CD14-positive monocyte (primary cell): ENCODE data around the gene CRCP. TPM values are rescaled to one million over a fixed set of nuclear protein-coding genes. Genes with fewer than 3 reads are reported as not detected.
A peak's percentile ranks its signal among the peaks of the same experiment; 100 is the strongest.

Experiments used
- DNase-seq, 3 donors: peaks; one replicate each; pipeline ENCODE4 v3.0.0-alpha.2; 2011 to 2022
- H2AFZ ChIP-seq: 2 replicates; pipeline ENCODE4 v1.6.0; 2012; ENCODE audit warnings: mild to moderate bottlenecking, low read depth, low read length, inconsistent platforms; ENCODE audit not compliant: insufficient read depth, poor library complexity, severe bottlenecking
- H3K27ac ChIP-seq, 2 donors: 1 replicate in 1 of 2; 2 replicates in 1 of 2; pipeline ENCODE4 v1.5.1; 2012 to 2013; ENCODE audit warnings: low read length in 2 of 2, control low read depth in 1 of 2, inconsistent platforms in 1 of 2, low read depth in 1 of 2, mild to moderate bottlenecking in 1 of 2
- H3K27me3 ChIP-seq, 2 donors: one replicate each; pipeline versions ENCODE4 v1.6.0 to v1.6.1; 2011 to 2013; ENCODE audit warnings: low read length in 2 of 2; ENCODE audit not compliant: control insufficient read depth in 2 of 2, insufficient read depth in 2 of 2
- H3K36me3 ChIP-seq, 2 donors: replicated peaks in 1 of 2; 1 replicate in 1 of 2; 2 replicates in 1 of 2; pipeline versions ENCODE4 v1.5.1 to v1.6.1; 2012 to 2013; ENCODE audit warnings: low read length in 2 of 2, control low read depth in 1 of 2, inconsistent platforms in 1 of 2, mild to moderate bottlenecking in 1 of 2; ENCODE audit not compliant: insufficient read depth in 2 of 2, control insufficient read depth in 1 of 2
- H3K4me1 ChIP-seq, 2 donors: 1 replicate in 1 of 2; 2 replicates in 1 of 2; pipeline versions ENCODE4 v1.5.1 to v1.6.1; 2012 to 2013; ENCODE audit warnings: low read length in 2 of 2, control low read depth in 1 of 2, inconsistent platforms in 1 of 2, mild to moderate bottlenecking in 1 of 2, moderate library complexity in 1 of 2; ENCODE audit not compliant: insufficient read depth in 2 of 2, control insufficient read depth in 1 of 2
- H3K4me2 ChIP-seq: replicated peaks from 2 replicates; pipeline ENCODE3; 2012; ENCODE audit warnings: low read length, moderate library complexity, mild to moderate bottlenecking; ENCODE audit not compliant: poor library complexity, severe bottlenecking; ENCODE audit errors: extremely low read depth
- H3K4me3 ChIP-seq, 3 experiments: fragments of 200-600 bp in 1 of 3; sonication (generic) in 1 of 3; replicated peaks in 1 of 3; 1 replicate in 2 of 3; 2 replicates in 1 of 3; pipeline ENCODE4 v1.5.1; 2011 to 2013; ENCODE audit warnings: low read length in 3 of 3, mild to moderate bottlenecking in 3 of 3, control low read depth in 2 of 3, low read depth in 2 of 3, inconsistent platforms in 1 of 3, moderate library complexity in 1 of 3
- H3K79me2 ChIP-seq: 2 replicates; pipeline ENCODE4 v1.6.0; 2012; ENCODE audit warnings: mild to moderate bottlenecking, control low read depth, inconsistent platforms, low read length, moderate library complexity; ENCODE audit not compliant: insufficient read depth
- H3K9ac ChIP-seq: 2 replicates; pipeline ENCODE4 v1.6.0; 2017; ENCODE audit warnings: low read length, mild to moderate bottlenecking; ENCODE audit not compliant: insufficient read depth, poor library complexity, severe bottlenecking
- H3K9me3 ChIP-seq, 2 donors: replicated peaks in 1 of 2; 1 replicate in 1 of 2; 2 replicates in 1 of 2; pipeline versions ENCODE4 v1.5.1 to v1.6.1; 2012 to 2013; ENCODE audit warnings: low read length in 2 of 2, control low read depth in 1 of 2; ENCODE audit not compliant: control insufficient read depth in 1 of 2, insufficient read depth in 1 of 2
- H4K20me1 ChIP-seq: 2 replicates; pipeline ENCODE4 v1.6.0; 2012; ENCODE audit warnings: mild to moderate bottlenecking, low read length, control low read depth, moderate library complexity; ENCODE audit not compliant: insufficient read depth
- H3K27ac Mint-ChIP-seq, 7 donors: one replicate each; pipeline ENCODE4 v1.8.0; 2020; ENCODE audit warnings: mild to moderate bottlenecking in 7 of 7, mixed read lengths in 7 of 7, moderate library complexity in 6 of 7, inconsistent platforms in 2 of 7
- H3K27me3 Mint-ChIP-seq, 3 donors: one replicate each; pipeline ENCODE4 v1.8.0; 2021 to 2022; ENCODE audit warnings: low read depth in 3 of 3, mild to moderate bottlenecking in 3 of 3, mixed read lengths in 3 of 3, moderate library complexity in 3 of 3, inconsistent platforms in 1 of 3
- H3K36me3 Mint-ChIP-seq, 2 donors: one replicate each; pipeline ENCODE4 v1.8.0; 2020; ENCODE audit warnings: mixed read lengths in 2 of 2, inconsistent platforms in 1 of 2, mild to moderate bottlenecking in 1 of 2
- H3K4me1 Mint-ChIP-seq: one replicate; pipeline ENCODE4 v1.8.0; 2020; ENCODE audit warnings: mild to moderate bottlenecking, mixed read lengths
- H3K4me3 Mint-ChIP-seq, 2 donors: one replicate each; pipeline ENCODE4 v1.8.0; 2020; ENCODE audit warnings: mild to moderate bottlenecking in 2 of 2, mixed read lengths in 2 of 2, moderate library complexity in 1 of 2
- H3K9me3 Mint-ChIP-seq, 7 donors: one replicate each; pipeline ENCODE4 v1.8.0; 2020 to 2022; ENCODE audit warnings: mixed read lengths in 7 of 7, mild to moderate bottlenecking in 6 of 7, moderate library complexity in 6 of 7, inconsistent platforms in 2 of 7
- WGBS: methylation state at CpG from one replicate; pipeline ENCODE4 v1.1.5; 2013; ENCODE audit warnings: missing lambda C conversion rate; ENCODE audit not compliant: insufficient coverage; 5-methylcytosine and 5-hydroxymethylcytosine counted together
- intact Hi-C, 2 donors: fragments of 100-400 bp; cut with micrococcal nuclease; formaldehyde crosslinking; loops; one replicate each; pipeline versions ENCODE4 v1.15.0 to v1.15.1; 2023
- polyA plus RNA-seq, 3 donors: library from polyadenylated mRNA; depleted of rRNA in 1 of 3; unstranded in 2 of 3; stranded (reverse) in 1 of 3; fragments of 300-500 nt in 2 of 3; fragments of >200 nt in 1 of 3; fragmentation: Illumina TruSeq in 2 of 3; gene quantifications; 1 replicate in 2 of 3; 2 replicates in 1 of 3; pipeline ENCODE4 v1.2.3, GENCODE V29; 2012 to 2021
- TF ChIP-seq, protein P1 (sequence below): fragments of 200-600 bp; IDR thresholded peaks from one replicate; pipeline ENCODE4 v1.8.0; 2022; ENCODE audit warnings: antibody characterized with exemption, mild to moderate bottlenecking

CRCP gene
- polyA plus RNA-seq, 3 donors = 14.0 to 19.9 (median 15.5) TPM

- peaks cover 38 to 69% of the 10 kb centered on the region in 2 donors for H3K36me3 Mint-ChIP-seq
- H3K4me3 Mint-ChIP-seq = no peak overlapping the region
- DNase-seq = no peak
- H4K20me1 ChIP-seq = peaks cover 3% of the 10 kb centered on the region
- no peaks in the 10 kb centered on the region for H3K27me3 ChIP-seq
- no peaks in the 10 kb centered on the region for H3K4me1 Mint-ChIP-seq
- peaks cover 43 to 65% of the 10 kb centered on the region in 2 donors for H3K36me3 ChIP-seq
- TF ChIP-seq, protein P1, sequence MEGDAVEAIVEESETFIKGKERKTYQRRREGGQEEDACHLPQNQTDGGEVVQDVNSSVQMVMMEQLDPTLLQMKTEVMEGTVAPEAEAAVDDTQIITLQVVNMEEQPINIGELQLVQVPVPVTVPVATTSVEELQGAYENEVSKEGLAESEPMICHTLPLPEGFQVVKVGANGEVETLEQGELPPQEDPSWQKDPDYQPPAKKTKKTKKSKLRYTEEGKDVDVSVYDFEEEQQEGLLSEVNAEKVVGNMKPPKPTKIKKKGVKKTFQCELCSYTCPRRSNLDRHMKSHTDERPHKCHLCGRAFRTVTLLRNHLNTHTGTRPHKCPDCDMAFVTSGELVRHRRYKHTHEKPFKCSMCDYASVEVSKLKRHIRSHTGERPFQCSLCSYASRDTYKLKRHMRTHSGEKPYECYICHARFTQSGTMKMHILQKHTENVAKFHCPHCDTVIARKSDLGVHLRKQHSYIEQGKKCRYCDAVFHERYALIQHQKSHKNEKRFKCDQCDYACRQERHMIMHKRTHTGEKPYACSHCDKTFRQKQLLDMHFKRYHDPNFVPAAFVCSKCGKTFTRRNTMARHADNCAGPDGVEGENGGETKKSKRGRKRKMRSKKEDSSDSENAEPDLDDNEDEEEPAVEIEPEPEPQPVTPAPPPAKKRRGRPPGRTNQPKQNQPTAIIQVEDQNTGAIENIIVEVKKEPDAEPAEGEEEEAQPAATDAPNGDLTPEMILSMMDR = no peak
- intact Hi-C loops = no loop called here
- H3K27ac Mint-ChIP-seq = peak overlapping the region in 2 of 7 donors; percentile 34 to 78
- no peak overlapping the region for H3K4me2 ChIP-seq
- H3K4me1 ChIP-seq = no peaks in the 10 kb centered on the region
- no peak overlapping the region for H3K27ac ChIP-seq
- no peak overlapping the region for H3K9ac ChIP-seq
- no peaks in the 10 kb centered on the region for H3K79me2 ChIP-seq
- peaks cover 0 to 1% (median 0%) of the 10 kb centered on the region in 3 donors for H3K27me3 Mint-ChIP-seq
- H3K9me3 Mint-ChIP-seq = peaks cover 0 to 12% (median 5%) of the 10 kb centered on the region in 7 donors
- no peaks in the 10 kb centered on the region for H3K9me3 ChIP-seq
- WGBS = 46% methylated on average over 3 of the region's 3 CpGs
- no peak overlapping the region for H3K4me3 ChIP-seq
- no peak overlapping the region for H2AFZ ChIP-seq
These were observed 42.4 kb downstream of the CRCP start for GRCh38 chr7:66157060-66157459.

- Histone ChIP-seq H3K4me2 (no peak overlapping the region), H3K36me3 (peaks cover 5 to 10% of the 10 kb centered on the region in 2 donors), H4K20me1 (no peaks in the 10 kb centered on the region), H3K27ac (no peak overlapping the region), H3K79me2 (no peaks in the 10 kb centered on the region), H3K27me3 (no peaks in the 10 kb centered on the region), H2AFZ (no peak overlapping the region), H3K4me1 (no peaks in the 10 kb centered on the region), H3K9ac (no peak overlapping the region), H3K4me3 (no peak overlapping the region), H3K9me3 (no peaks in the 10 kb centered on the region)
- no peak for DNase-seq
- Mint-ChIP-seq H3K36me3 (peaks cover 8 to 17% of the 10 kb centered on the region in 2 donors), H3K27ac (no peak overlapping the region), H3K4me3 (no peak overlapping the region), H3K4me1 (no peaks in the 10 kb centered on the region), H3K27me3 (peaks cover 0 to 1% (median 0%) of the 10 kb centered on the region in 3 donors), H3K9me3 (peaks cover 0 to 11% (median 5%) of the 10 kb centered on the region in 7 donors)
- intact Hi-C loops = no loop called here
- WGBS = 83% methylated on average over 1 of the region's 4 CpGs
- TF ChIP-seq, protein P1 = no peak
These were observed 48.0 kb downstream of the CRCP start for GRCh38 chr7:66162622-66163021.
